Muscle layer of duodenum (tissue), 2 donors: ENCODE results near the gene TRNAU1AP.
"Not testable (repeated sequence)": the region's sequence is repeated elsewhere in the genome, so short reads cannot be mapped to it uniquely, and the experiment has no call there.

ENCODE experiments used
- H3K27ac ChIP-seq: one replicate; pipeline ENCODE4 v1.7.0; 2013; ENCODE audit warnings: mild to moderate bottlenecking, low read length
- H3K27me3 ChIP-seq: one replicate; pipeline ENCODE4 v1.7.0; 2013; ENCODE audit warnings: low read depth, mild to moderate bottlenecking, control low read depth, low read length
- H3K36me3 ChIP-seq, 2 donors: one replicate each; pipeline ENCODE4 v1.7.0; 2013; ENCODE audit warnings: low read length in 2 of 2, control low read depth in 1 of 2, mild to moderate bottlenecking in 1 of 2; ENCODE audit not compliant: insufficient read depth in 2 of 2, control insufficient read depth in 1 of 2
- H3K4me1 ChIP-seq, 2 donors: one replicate each; pipeline ENCODE4 v1.7.0; 2013; ENCODE audit warnings: low read length in 2 of 2, mild to moderate bottlenecking in 2 of 2, control low read depth in 1 of 2, moderate library complexity in 1 of 2; ENCODE audit not compliant: insufficient read depth in 2 of 2, control insufficient read depth in 1 of 2
- H3K4me3 ChIP-seq, 2 donors: one replicate each; pipeline ENCODE4 v1.7.0; 2013; ENCODE audit warnings: low read length in 2 of 2, low read depth in 1 of 2, mild to moderate bottlenecking in 1 of 2
- H3K9me3 ChIP-seq, 2 donors: one replicate each; pipeline ENCODE4 v1.7.0; 2013; ENCODE audit warnings: low read length in 2 of 2, control low read depth in 1 of 2, mild to moderate bottlenecking in 1 of 2; ENCODE audit not compliant: control insufficient read depth in 1 of 2
- donor health status: healthy.

The TRNAU1AP gene

GRCh38 chr1:28595412-28596191 lies 42.7 kb downstream of the TRNAU1AP start:
- H3K4me3 ChIP-seq: no peak overlapping the region
- peaks cover 0 to 5% of the 10 kb centered on the region in 2 donors for H3K4me1 ChIP-seq
- no peaks in the 10 kb centered on the region for H3K27me3 ChIP-seq
- H3K9me3 ChIP-seq: no peaks in the 10 kb centered on the region
- peaks cover 0 to 3% of the 10 kb centered on the region in 2 donors for H3K36me3 ChIP-seq
- H3K27ac ChIP-seq: no peak overlapping the region

GRCh38 chr1:28596276-28596675 lies 43.4 kb downstream of the TRNAU1AP start:
- not testable (repeated sequence) for H3K4me1 ChIP-seq, H3K4me3 ChIP-seq, H3K27ac ChIP-seq, H3K36me3 ChIP-seq, H3K9me3 ChIP-seq, H3K27me3 ChIP-seq

GRCh38 chr1:28601696-28602095 lies 48.8 kb downstream of the TRNAU1AP start:
- Histone ChIP-seq H3K36me3 (peaks cover 12 to 30% of the 10 kb centered on the region in 2 donors), H3K4me3 (no peak overlapping the region), H3K9me3 (no peaks in the 10 kb centered on the region), H3K4me1 (peaks cover 0 to 9% of the 10 kb centered on the region in 2 donors), H3K27ac (peak overlapping the region; percentile 16), H3K27me3 (no peaks in the 10 kb centered on the region)

- peaks cover 0 to 9% of the 10 kb centered on the region in 2 donors for H3K4me1 ChIP-seq
- H3K36me3 ChIP-seq: peaks cover 12 to 36% of the 10 kb centered on the region in 2 donors
- no peak overlapping the region for H3K27ac ChIP-seq
- no peak overlapping the region for H3K4me3 ChIP-seq
- H3K27me3 ChIP-seq: no peaks in the 10 kb centered on the region
- H3K9me3 ChIP-seq: no peaks in the 10 kb centered on the region
Measured at GRCh38 chr1:28602536-28603439, 49.9 kb downstream of the TRNAU1AP start.

GRCh38 chr1:28604411-28604810 lies 51.5 kb downstream of the TRNAU1AP start:
- H3K4me1 ChIP-seq: peaks cover 0 to 9% of the 10 kb centered on the region in 2 donors
- H3K4me3 ChIP-seq: no peak overlapping the region
- peaks cover 12 to 37% of the 10 kb centered on the region in 2 donors for H3K36me3 ChIP-seq
- no peaks in the 10 kb centered on the region for H3K27me3 ChIP-seq
- no peak overlapping the region for H3K27ac ChIP-seq
- H3K9me3 ChIP-seq: no peaks in the 10 kb centered on the region

- Histone ChIP-seq H3K36me3 (peaks cover 12 to 34% of the 10 kb centered on the region in 2 donors), H3K9me3 (no peaks in the 10 kb centered on the region), H3K27me3 (no peaks in the 10 kb centered on the region), H3K27ac (no peak overlapping the region), H3K4me3 (no peak overlapping the region), H3K4me1 (peaks cover 0 to 9% of the 10 kb centered on the region in 2 donors)
Measured at GRCh38 chr1:28604962-28605361, 52.1 kb downstream of the TRNAU1AP start.

GRCh38 chr1:28606771-28607170 lies 53.9 kb downstream of the TRNAU1AP start:
- H3K9me3 ChIP-seq: no peaks in the 10 kb centered on the region
- H3K36me3 ChIP-seq: peaks cover 18 to 44% of the 10 kb centered on the region in 2 donors
- H3K4me3 ChIP-seq: no peak overlapping the region
- no peaks in the 10 kb centered on the region for H3K27me3 ChIP-seq
- peaks cover 0 to 4% of the 10 kb centered on the region in 2 donors for H3K4me1 ChIP-seq
- no peak overlapping the region for H3K27ac ChIP-seq

GRCh38 chr1:28613175-28613574 lies 60.3 kb downstream of the TRNAU1AP start:
- H3K36me3 ChIP-seq: peaks cover 27 to 41% of the 10 kb centered on the region in 2 donors
- no peak overlapping the region for H3K27ac ChIP-seq
- no peaks in the 10 kb centered on the region for H3K9me3 ChIP-seq
- no peak overlapping the region for H3K4me3 ChIP-seq
- no peaks in the 10 kb centered on the region for H3K4me1 ChIP-seq
- no peaks in the 10 kb centered on the region for H3K27me3 ChIP-seq
